ENCODE results near the gene SLC24A2.

GRCh38 chr9:19828576-19829109, 39.8 kb upstream of the SLC24A2 start:
- TF ChIP-seq GATA2 (IDR thresholded peaks at IDR 0.05; ENCODE audit: low read depth, low read length) (no peak), GATA3 (IDR thresholded peaks at IDR 0.05; ENCODE audit: low read depth, low read length) (no peak)

Data from SH-SY5Y (cell line).